ENCODE measurements around the gene STEAP1B.

Gene STEAP1B

DNA sequence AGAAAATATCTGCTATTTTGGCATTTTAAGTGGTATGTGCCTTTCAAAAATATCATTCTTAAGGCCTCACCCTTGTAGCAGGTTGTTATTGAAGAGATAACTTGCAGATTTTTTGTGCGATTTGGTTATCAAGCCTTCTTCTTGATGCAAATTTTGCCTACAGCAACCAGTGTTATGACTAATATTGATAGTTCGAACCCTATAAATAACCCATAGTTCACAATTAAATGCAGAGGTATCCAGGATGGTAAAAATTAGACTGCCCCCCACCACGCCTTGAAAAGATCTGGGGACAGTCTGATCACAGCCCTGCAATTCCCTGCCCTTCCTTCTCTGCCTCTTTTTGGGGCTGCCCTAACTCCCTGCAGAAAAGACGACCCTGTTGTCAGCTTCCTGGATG, 114.7 kb downstream of the STEAP1B start:
- ChIA-PET POLR2A (no interaction called here), CTCF (interaction anchor here (0.6 kb wide), 1 partner anchor 919 kb away, joined by 4 read pairs; no protein-coding TSS in a partner anchor)
- H3K27ac ChIP-seq (ENCODE audit: insufficient read depth in 1 of 2, low read depth in 1 of 2, low read length in 2 of 2, poor library complexity in 1 of 2, severe bottlenecking in 2 of 2) = no peak overlapping the region
- no peak overlapping the region for H3K4me3 ChIP-seq (ENCODE audit: control insufficient read depth in 1 of 7, extremely low read depth in 1 of 7, insufficient read depth in 4 of 7, low read depth in 2 of 7, low read length in 6 of 7)
- H3K27me3 ChIP-seq (replicated peaks in 2 of 5; ENCODE audit: control insufficient read depth in 4 of 5, insufficient read depth in 5 of 5, low read length in 4 of 5) = no peaks in the 10 kb centered on the region
- DNase-seq = no peak
- H3K4me1 ChIP-seq (ENCODE audit: control extremely low read depth in 1 of 4, control insufficient read depth in 4 of 4, insufficient read depth in 4 of 4, low read length in 3 of 4) = no peaks in the 10 kb centered on the region
- 100% methylated on average over 2 of the region's 4 CpGs for WGBS (ENCODE audit: insufficient coverage)
- H3K36me3 ChIP-seq (ENCODE audit: control insufficient read depth in 4 of 4, insufficient read depth in 4 of 4, low read length in 3 of 4) = no peaks in the 10 kb centered on the region
- peaks cover 0 to 3% (median 0%) of the 10 kb centered on the region in 5 experiments for H3K9me3 ChIP-seq (ENCODE audit: control extremely low read depth in 1 of 5, control insufficient read depth in 4 of 5, insufficient read depth in 2 of 5, low read depth in 1 of 5, low read length in 4 of 5)

DNA sequence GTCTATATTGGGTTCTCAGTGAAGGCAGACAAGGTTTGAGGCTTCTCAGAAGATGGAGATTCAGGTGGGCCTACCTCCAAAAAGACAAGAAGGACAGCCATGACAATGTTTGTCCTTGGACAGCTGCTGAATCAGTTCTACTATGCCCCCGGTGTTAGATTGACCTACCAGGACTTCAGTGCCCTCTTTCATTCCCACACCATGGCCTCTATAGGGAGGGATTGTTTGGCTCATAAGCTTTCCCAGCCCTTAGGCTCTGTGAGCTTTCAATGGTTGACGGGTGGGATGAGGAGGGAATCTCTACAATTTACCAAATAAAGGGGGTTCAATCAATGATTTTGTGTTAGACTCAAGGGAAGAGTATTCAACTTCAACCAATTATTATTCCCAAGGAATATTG, 119.7 kb downstream of the STEAP1B start:
- H3K4me3 ChIP-seq (ENCODE audit: control insufficient read depth in 1 of 7, extremely low read depth in 1 of 7, insufficient read depth in 4 of 7, low read depth in 2 of 7, low read length in 6 of 7) = no peak overlapping the region
- ChIA-PET CTCF (interaction anchor here (1.0 kb wide), 1 partner anchor 8 kb away, joined by 4 read pairs; no protein-coding TSS in a partner anchor), POLR2A (no interaction called here)
- H3K4me1 ChIP-seq (ENCODE audit: control extremely low read depth in 1 of 4, control insufficient read depth in 4 of 4, insufficient read depth in 4 of 4, low read length in 3 of 4) = no peaks in the 10 kb centered on the region
- H3K36me3 ChIP-seq (ENCODE audit: control insufficient read depth in 4 of 4, insufficient read depth in 4 of 4, low read length in 3 of 4) = no peaks in the 10 kb centered on the region
- no peak overlapping the region for H3K27ac ChIP-seq (ENCODE audit: insufficient read depth in 1 of 2, low read depth in 1 of 2, low read length in 2 of 2, poor library complexity in 1 of 2, severe bottlenecking in 2 of 2)
- 100% methylated on average over 1 of the region's 2 CpGs for WGBS (ENCODE audit: insufficient coverage)
- no peaks in the 10 kb centered on the region for H3K9me3 ChIP-seq (ENCODE audit: control extremely low read depth in 1 of 5, control insufficient read depth in 4 of 5, insufficient read depth in 2 of 5, low read depth in 1 of 5, low read length in 4 of 5)
- H3K27me3 ChIP-seq (replicated peaks in 2 of 5; ENCODE audit: control insufficient read depth in 4 of 5, insufficient read depth in 5 of 5, low read length in 4 of 5) = no peaks in the 10 kb centered on the region
- DNase-seq = no peak

DNA sequence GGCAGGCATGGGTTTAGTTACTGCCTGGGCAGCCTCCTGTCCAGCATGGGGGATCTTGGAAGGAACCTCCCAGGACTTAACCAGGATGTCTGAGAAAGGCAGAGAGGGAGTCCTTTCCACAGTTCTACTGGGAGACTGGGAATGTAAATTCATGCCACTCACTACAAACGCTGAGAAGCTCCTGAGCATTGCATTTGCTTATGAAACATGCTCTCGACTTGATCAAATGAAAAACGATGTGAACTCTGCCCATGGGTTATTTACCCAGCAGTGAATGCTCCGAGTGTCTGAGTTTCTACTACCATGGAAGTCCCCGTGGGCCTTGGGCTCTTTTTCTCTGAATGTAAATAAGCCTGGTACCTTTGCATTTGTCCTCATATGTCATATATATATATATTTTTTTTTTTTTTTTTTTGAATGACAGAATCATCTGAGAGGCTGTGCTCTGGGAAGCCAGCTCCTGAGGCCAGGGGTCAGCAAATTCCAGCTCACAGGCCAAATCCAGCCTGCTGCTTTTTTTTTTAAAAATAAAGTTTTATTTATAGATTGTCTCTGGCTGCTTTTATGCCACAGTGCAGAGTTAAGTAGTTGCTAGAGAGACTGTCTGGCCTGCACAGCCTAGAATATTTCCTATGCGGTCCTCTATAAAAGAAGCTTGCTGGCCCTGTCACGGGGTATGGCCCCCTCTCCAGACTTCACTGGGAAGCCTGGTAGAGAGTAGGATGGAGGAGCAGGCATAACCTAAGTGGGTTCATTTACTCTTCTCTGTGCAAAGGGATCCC, 121.6 kb downstream of the STEAP1B start:
- DNase-seq = no peak
- Histone ChIP-seq H3K27ac (ENCODE audit: insufficient read depth in 1 of 2, low read depth in 1 of 2, low read length in 2 of 2, poor library complexity in 1 of 2, severe bottlenecking in 2 of 2) (no peak overlapping the region), H3K36me3 (ENCODE audit: control insufficient read depth in 4 of 4, insufficient read depth in 4 of 4, low read length in 3 of 4) (no peaks in the 10 kb centered on the region), H3K4me1 (ENCODE audit: control extremely low read depth in 1 of 4, control insufficient read depth in 4 of 4, insufficient read depth in 4 of 4, low read length in 3 of 4) (no peaks in the 10 kb centered on the region), H3K27me3 (replicated peaks in 2 of 5; ENCODE audit: control insufficient read depth in 4 of 5, insufficient read depth in 5 of 5, low read length in 4 of 5) (no peaks in the 10 kb centered on the region), H3K4me3 (ENCODE audit: control insufficient read depth in 1 of 7, extremely low read depth in 1 of 7, insufficient read depth in 4 of 7, low read depth in 2 of 7, low read length in 6 of 7) (no peak overlapping the region), H3K9me3 (ENCODE audit: control extremely low read depth in 1 of 5, control insufficient read depth in 4 of 5, insufficient read depth in 2 of 5, low read depth in 1 of 5, low read length in 4 of 5) (no peaks in the 10 kb centered on the region)
- ChIA-PET POLR2A (no interaction called here), CTCF (interaction anchor here (1.2 kb wide), 1 partner anchor 10 kb away, joined by 3 read pairs; no protein-coding TSS in a partner anchor)
- WGBS (ENCODE audit: insufficient coverage) = 96% methylated on average over 6 of the region's 7 CpGs

DNA sequence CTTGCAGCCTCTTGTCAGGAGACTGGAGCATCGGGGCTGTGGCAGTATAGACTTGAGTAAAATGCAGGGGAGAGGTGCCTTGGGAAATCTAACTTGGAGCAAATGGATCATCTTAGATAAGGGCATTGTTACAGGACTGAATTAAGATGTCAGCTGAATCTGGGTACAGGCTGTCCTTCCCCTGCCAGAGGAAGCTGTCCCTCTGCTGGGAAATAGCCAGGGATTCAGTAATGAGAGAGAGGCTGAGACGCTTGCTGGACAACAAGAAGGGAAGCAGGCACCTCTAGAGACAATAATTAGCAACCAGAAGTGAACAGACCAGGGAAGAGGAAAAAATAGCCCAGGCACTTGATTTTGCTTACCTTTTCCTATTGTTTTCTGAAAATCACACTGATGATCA, 122.3 kb downstream of the STEAP1B start:
- ChIA-PET CTCF (no interaction called here), POLR2A (no interaction called here)

DNA sequence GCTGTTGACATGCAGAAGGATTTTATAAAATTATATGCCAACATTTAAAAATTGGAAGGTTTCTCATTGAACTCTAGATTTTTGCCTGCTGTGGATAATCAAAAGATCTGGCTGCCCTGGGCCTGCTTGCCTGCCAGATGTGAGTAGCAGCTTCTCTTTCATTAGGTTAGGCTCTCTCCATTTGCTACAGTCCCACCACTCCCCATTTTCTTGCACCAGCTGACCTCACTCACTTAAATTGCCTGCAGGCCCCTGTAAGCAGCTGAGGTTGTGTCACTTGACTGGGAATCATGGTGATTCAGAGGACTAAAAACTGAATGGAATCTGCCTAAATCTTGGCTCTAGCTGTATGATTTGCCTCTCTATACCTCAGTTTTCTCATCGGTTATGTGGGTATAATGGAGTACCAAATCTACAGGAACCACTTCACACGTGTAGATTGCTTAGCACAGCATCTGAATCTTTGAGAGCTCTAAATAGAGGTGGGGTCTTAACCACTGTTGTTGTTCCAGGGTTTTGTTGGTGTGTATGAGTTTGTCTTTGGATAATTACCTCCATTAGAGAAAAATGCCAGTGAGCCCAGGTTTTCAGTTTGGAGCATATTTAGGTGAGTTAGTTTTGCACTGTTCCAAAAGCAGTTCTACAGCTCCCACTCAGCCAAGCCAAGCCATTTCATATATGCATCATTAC, 124.5 kb downstream of the STEAP1B start:
- H3K4me3 ChIP-seq (ENCODE audit: control insufficient read depth in 1 of 7, extremely low read depth in 1 of 7, insufficient read depth in 4 of 7, low read depth in 2 of 7, low read length in 6 of 7) = no peak overlapping the region
- no peak overlapping the region for H3K27ac ChIP-seq (ENCODE audit: insufficient read depth in 1 of 2, low read depth in 1 of 2, low read length in 2 of 2, poor library complexity in 1 of 2, severe bottlenecking in 2 of 2)
- DNase-seq = no peak
- H3K9me3 ChIP-seq (ENCODE audit: control extremely low read depth in 1 of 5, control insufficient read depth in 4 of 5, insufficient read depth in 2 of 5, low read depth in 1 of 5, low read length in 4 of 5) = no peaks in the 10 kb centered on the region
- ChIA-PET CTCF (interaction anchor here (1.0 kb wide), 1 partner anchor 322 kb away, joined by 3 read pairs; no protein-coding TSS in a partner anchor), POLR2A (no interaction called here)
- no peaks in the 10 kb centered on the region for H3K27me3 ChIP-seq (replicated peaks in 2 of 5; ENCODE audit: control insufficient read depth in 4 of 5, insufficient read depth in 5 of 5, low read length in 4 of 5)
- H3K4me1 ChIP-seq (ENCODE audit: control extremely low read depth in 1 of 4, control insufficient read depth in 4 of 4, insufficient read depth in 4 of 4, low read length in 3 of 4) = no peaks in the 10 kb centered on the region
- WGBS (ENCODE audit: insufficient coverage) = no CpG with 5 or more reads among the region's 2 CpGs
- no peaks in the 10 kb centered on the region for H3K36me3 ChIP-seq (ENCODE audit: control insufficient read depth in 4 of 4, insufficient read depth in 4 of 4, low read length in 3 of 4)

More for the DNA sequence above, 122.3 kb downstream of the STEAP1B start:
- H3K4me1 ChIP-seq (ENCODE audit: control extremely low read depth in 1 of 4, control insufficient read depth in 4 of 4, insufficient read depth in 4 of 4, low read length in 3 of 4) = no peaks in the 10 kb centered on the region
- WGBS (ENCODE audit: insufficient coverage) = 83% methylated on average over 2 of the region's 2 CpGs
- no peak overlapping the region for H3K4me3 ChIP-seq (ENCODE audit: control insufficient read depth in 1 of 7, extremely low read depth in 1 of 7, insufficient read depth in 4 of 7, low read depth in 2 of 7, low read length in 6 of 7)
- DNase-seq = no peak
- no peaks in the 10 kb centered on the region for H3K36me3 ChIP-seq (ENCODE audit: control insufficient read depth in 4 of 4, insufficient read depth in 4 of 4, low read length in 3 of 4)
- no peak overlapping the region for H3K27ac ChIP-seq (ENCODE audit: insufficient read depth in 1 of 2, low read depth in 1 of 2, low read length in 2 of 2, poor library complexity in 1 of 2, severe bottlenecking in 2 of 2)
- no peaks in the 10 kb centered on the region for H3K27me3 ChIP-seq (replicated peaks in 2 of 5; ENCODE audit: control insufficient read depth in 4 of 5, insufficient read depth in 5 of 5, low read length in 4 of 5)
- no peaks in the 10 kb centered on the region for H3K9me3 ChIP-seq (ENCODE audit: control extremely low read depth in 1 of 5, control insufficient read depth in 4 of 5, insufficient read depth in 2 of 5, low read depth in 1 of 5, low read length in 4 of 5)

DNA sequence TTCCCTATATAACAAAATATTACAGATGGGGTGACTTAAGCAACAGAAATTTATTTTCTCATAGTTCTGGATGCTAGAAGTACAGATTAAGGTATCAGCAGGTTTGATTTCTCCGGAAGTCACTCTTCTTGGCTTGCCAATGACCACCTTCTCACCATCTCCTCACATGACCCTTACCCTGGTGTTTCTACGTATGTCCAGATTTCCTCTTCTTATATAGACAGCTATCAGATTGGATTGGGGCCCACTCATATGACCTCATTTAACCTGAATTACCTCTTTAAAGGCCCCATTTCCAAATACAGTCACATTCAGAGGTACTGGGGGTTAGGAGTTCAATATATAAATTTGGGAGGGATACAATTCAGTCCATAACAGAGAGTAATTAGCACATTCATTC, 126.1 kb downstream of the STEAP1B start:
- 70% methylated on average over 2 of the region's 2 CpGs for WGBS (ENCODE audit: insufficient coverage)
- CTCF ChIA-PET = no interaction called here
- DNase-seq = no peak

DNA sequence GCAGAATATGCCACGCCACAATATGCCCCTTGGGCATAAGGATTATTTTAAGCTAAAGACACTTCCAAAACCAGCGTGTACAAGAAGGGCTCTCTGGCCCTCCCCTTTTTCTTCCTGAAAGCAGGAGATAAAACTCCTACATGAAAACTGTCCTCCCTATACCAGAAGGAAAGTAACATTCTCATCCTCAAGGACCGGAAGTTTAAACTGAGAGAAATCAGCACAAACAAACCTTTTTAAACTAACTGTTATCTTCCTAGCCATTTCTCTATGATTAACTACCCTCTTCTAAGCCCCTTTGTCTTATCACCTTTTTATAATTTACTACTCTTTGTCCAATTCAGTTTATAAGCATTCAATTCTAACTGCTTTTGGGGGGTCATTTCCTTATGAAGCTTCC, 126.6 kb downstream of the STEAP1B start:
- H3K4me3 ChIP-seq (ENCODE audit: control insufficient read depth in 1 of 7, extremely low read depth in 1 of 7, insufficient read depth in 4 of 7, low read depth in 2 of 7, low read length in 6 of 7) = no peak overlapping the region
- POLR2A ChIA-PET = no interaction called here
- WGBS (ENCODE audit: insufficient coverage) = 74% methylated on average over 3 of the region's 3 CpGs
- DNase-seq = no peak
- H3K9me3 ChIP-seq (ENCODE audit: control extremely low read depth in 1 of 5, control insufficient read depth in 4 of 5, insufficient read depth in 2 of 5, low read depth in 1 of 5, low read length in 4 of 5) = no peaks in the 10 kb centered on the region
- H3K27me3 ChIP-seq (replicated peaks in 2 of 5; ENCODE audit: control insufficient read depth in 4 of 5, insufficient read depth in 5 of 5, low read length in 4 of 5) = no peaks in the 10 kb centered on the region
- CTCF ChIA-PET = interaction anchor here (1.0 kb wide), 1 partner anchor 86 kb away, joined by 3 read pairs; no protein-coding TSS in a partner anchor
- H3K27ac ChIP-seq (ENCODE audit: insufficient read depth in 1 of 2, low read depth in 1 of 2, low read length in 2 of 2, poor library complexity in 1 of 2, severe bottlenecking in 2 of 2) = no peak overlapping the region
- no peaks in the 10 kb centered on the region for H3K4me1 ChIP-seq (ENCODE audit: control extremely low read depth in 1 of 4, control insufficient read depth in 4 of 4, insufficient read depth in 4 of 4, low read length in 3 of 4)
- H3K36me3 ChIP-seq (ENCODE audit: control insufficient read depth in 4 of 4, insufficient read depth in 4 of 4, low read length in 3 of 4) = no peaks in the 10 kb centered on the region

More for the DNA sequence above, 126.1 kb downstream of the STEAP1B start:
- Histone ChIP-seq H3K36me3 (ENCODE audit: control insufficient read depth in 4 of 4, insufficient read depth in 4 of 4, low read length in 3 of 4) (no peaks in the 10 kb centered on the region), H3K27ac (ENCODE audit: insufficient read depth in 1 of 2, low read depth in 1 of 2, low read length in 2 of 2, poor library complexity in 1 of 2, severe bottlenecking in 2 of 2) (no peak overlapping the region), H3K27me3 (replicated peaks in 2 of 5; ENCODE audit: control insufficient read depth in 4 of 5, insufficient read depth in 5 of 5, low read length in 4 of 5) (no peaks in the 10 kb centered on the region), H3K4me1 (ENCODE audit: control extremely low read depth in 1 of 4, control insufficient read depth in 4 of 4, insufficient read depth in 4 of 4, low read length in 3 of 4) (no peaks in the 10 kb centered on the region), H3K4me3 (ENCODE audit: control insufficient read depth in 1 of 7, extremely low read depth in 1 of 7, insufficient read depth in 4 of 7, low read depth in 2 of 7, low read length in 6 of 7) (no peak overlapping the region), H3K9me3 (ENCODE audit: control extremely low read depth in 1 of 5, control insufficient read depth in 4 of 5, insufficient read depth in 2 of 5, low read depth in 1 of 5, low read length in 4 of 5) (no peaks in the 10 kb centered on the region)
- POLR2A ChIA-PET = no interaction called here
